Body of pancreas (tissue), 4 donors: ENCODE data around the gene FBXW8. TPM values are rescaled to one million over a fixed set of nuclear protein-coding genes. Genes with fewer than 3 reads are reported as not detected.

Source experiments
- ATAC-seq: fragments of 150-250 bp; one replicate; pipeline ENCODE4 v1.9.1; 2016
- DNase-seq, 4 donors: peaks; one replicate each; pipeline ENCODE4 v3.0.0-alpha.2; 2019
- H3K27ac ChIP-seq, 4 donors: fragments of 200-600 bp; sonication (generic); 1 replicate in 3 of 4; 2 replicates in 1 of 4; pipeline versions ENCODE4 v1.5.1 to v1.6.1; 2016 to 2019; ENCODE audit warnings: mild to moderate bottlenecking in 1 of 4, mixed read lengths in 1 of 4, moderate library complexity in 1 of 4
- H3K27me3 ChIP-seq, 2 donors: fragments of 200-600 bp; sonication (generic); one replicate each; pipeline ENCODE4 v1.6.0; 2016; ENCODE audit warnings: mild to moderate bottlenecking in 1 of 2
- H3K36me3 ChIP-seq, 2 donors: fragments of 200-600 bp; sonication (generic); replicated peaks in 1 of 2; 2 replicates each; pipeline ENCODE4 v1.5.1; 2016; ENCODE audit warnings: low read depth in 2 of 2; ENCODE audit not compliant: insufficient read depth in 1 of 2
- H3K4me1 ChIP-seq: fragments of 200-600 bp; sonication (generic); one replicate; pipeline ENCODE4 v1.6.0; 2016
- H3K4me3 ChIP-seq, 2 donors: fragments of 200-600 bp; sonication (generic); 1 replicate in 1 of 2; 2 replicates in 1 of 2; pipeline ENCODE4 v1.5.1; 2016 to 2019
- H3K9me3 ChIP-seq, 3 donors: fragments of 200-600 bp; sonication (generic); 1 replicate in 2 of 3; 2 replicates in 1 of 3; pipeline ENCODE4 v1.5.1; 2016
- POLR2A ChIP-seq, 3 donors: fragments of 450-650 bp; IDR thresholded peaks; one replicate each; pipeline ENCODE4 v1.6.1; 2016; ENCODE audit warnings: antibody characterized with exemption in 3 of 3, mild to moderate bottlenecking in 2 of 3
- WGBS, 2 donors: methylation state at CpG; one replicate each; pipeline ENCODE4 v1.1.5; 2017; 5-methylcytosine and 5-hydroxymethylcytosine counted together
- intact Hi-C: fragments of 100-400 bp; cut with DNase I; formaldehyde crosslinking; loops from one replicate; pipeline ENCODE4 v1.15.1; 2023
- total RNA-seq, 2 donors: library from RNA; depleted of rRNA; stranded (reverse); fragments of >200 nt; gene quantifications; one replicate each; pipeline ENCODE4 v1.1.0, GENCODE V29; 2016
- TF ChIP-seq, protein P1 (sequence below), 7 experiments: fragments of 450-650 bp in 4 of 7; fragments of 200-600 bp in 3 of 7; sonication (generic) in 3 of 7; IDR thresholded peaks; one replicate each; pipeline ENCODE4 v1.5.1; 2016 to 2019; ENCODE audit warnings: antibody characterized with exemption in 7 of 7

Gene FBXW8
- total RNA-seq, 2 donors from 2014 or later = 12.7 to 35.3 TPM

DNA sequence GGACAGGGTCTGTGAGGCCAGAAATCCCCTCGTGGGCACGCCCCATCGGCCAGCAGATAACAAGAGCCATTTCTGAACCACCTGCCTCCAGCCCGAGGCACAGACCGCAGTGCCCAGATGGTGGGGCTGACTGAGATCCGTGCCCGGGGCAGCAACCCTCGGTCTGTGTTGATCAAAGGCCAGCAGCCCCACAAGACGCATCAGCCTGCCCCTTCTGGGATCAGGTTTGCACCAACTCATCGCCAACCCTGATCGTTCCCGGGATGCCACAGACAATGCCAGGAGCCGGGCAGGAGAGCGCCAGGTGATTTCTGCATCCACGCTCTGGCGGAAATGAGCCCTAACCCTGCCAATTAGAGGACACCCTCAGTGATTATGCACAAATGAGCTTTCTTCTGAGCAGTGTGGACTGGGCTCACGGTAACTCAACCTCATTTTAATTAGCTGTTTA is 124.0 kb downstream of the FBXW8 start:
- TF ChIP-seq POLR2A (IDR thresholded peaks at IDR 0.05) = no peak
- TF ChIP-seq, protein P1, sequence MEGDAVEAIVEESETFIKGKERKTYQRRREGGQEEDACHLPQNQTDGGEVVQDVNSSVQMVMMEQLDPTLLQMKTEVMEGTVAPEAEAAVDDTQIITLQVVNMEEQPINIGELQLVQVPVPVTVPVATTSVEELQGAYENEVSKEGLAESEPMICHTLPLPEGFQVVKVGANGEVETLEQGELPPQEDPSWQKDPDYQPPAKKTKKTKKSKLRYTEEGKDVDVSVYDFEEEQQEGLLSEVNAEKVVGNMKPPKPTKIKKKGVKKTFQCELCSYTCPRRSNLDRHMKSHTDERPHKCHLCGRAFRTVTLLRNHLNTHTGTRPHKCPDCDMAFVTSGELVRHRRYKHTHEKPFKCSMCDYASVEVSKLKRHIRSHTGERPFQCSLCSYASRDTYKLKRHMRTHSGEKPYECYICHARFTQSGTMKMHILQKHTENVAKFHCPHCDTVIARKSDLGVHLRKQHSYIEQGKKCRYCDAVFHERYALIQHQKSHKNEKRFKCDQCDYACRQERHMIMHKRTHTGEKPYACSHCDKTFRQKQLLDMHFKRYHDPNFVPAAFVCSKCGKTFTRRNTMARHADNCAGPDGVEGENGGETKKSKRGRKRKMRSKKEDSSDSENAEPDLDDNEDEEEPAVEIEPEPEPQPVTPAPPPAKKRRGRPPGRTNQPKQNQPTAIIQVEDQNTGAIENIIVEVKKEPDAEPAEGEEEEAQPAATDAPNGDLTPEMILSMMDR (IDR thresholded peaks at IDR 0.05) = no peak
- H3K27ac ChIP-seq = peak overlapping the region; percentile 80 to 86 (median 82)
- 44 to 60% methylated on average over 13 to 17 of the region's 17 CpGs for WGBS, 2 donors
- DNase-seq = peak in 1 of 4 donors; percentile 24
- ATAC-seq = no peak
- H3K36me3 ChIP-seq = no peaks in the 10 kb centered on the region
- no peaks in the 10 kb centered on the region for H3K9me3 ChIP-seq
- intact Hi-C loops = no loop called here
- H3K27me3 ChIP-seq = no peaks in the 10 kb centered on the region
- peaks cover 57% of the 10 kb centered on the region for H3K4me1 ChIP-seq
- H3K4me3 ChIP-seq = no peak overlapping the region

DNA sequence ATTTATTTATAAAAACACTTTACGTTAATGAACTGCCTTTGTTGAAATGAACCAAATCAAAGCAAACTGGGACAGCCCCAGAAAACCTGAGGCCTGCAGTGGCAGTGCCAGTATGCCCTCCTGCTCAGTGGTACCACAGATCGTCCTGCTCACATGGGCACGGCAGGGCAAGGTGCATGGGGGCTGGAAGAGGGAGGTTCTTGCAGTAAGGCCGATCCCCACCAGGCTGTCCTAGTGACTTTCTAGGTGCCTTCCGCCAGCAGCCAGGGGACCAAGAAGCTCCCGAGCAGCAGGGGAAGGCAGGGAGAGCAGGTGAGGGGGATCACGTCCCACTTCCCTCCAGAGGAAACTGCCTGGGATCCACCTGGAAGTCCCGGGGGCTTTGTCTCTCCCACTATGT is 124.5 kb downstream of the FBXW8 start:
- no peak for TF ChIP-seq POLR2A (IDR thresholded peaks at IDR 0.05)
- TF ChIP-seq, protein P1 (IDR thresholded peaks at IDR 0.05) = no peak
- Histone ChIP-seq H3K9me3 (no peaks in the 10 kb centered on the region), H3K27ac (peak overlapping the region; percentile 80 to 86 (median 82)), H3K4me1 (peaks cover 51% of the 10 kb centered on the region), H3K36me3 (no peaks in the 10 kb centered on the region), H3K27me3 (no peaks in the 10 kb centered on the region), H3K4me3 (no peak overlapping the region)
- intact Hi-C loops = no loop called here
- no peak for ATAC-seq
- DNase-seq = no peak
- WGBS, 2 donors = 66 to 74% methylated on average over 7 to 8 of the region's 8 CpGs

DNA sequence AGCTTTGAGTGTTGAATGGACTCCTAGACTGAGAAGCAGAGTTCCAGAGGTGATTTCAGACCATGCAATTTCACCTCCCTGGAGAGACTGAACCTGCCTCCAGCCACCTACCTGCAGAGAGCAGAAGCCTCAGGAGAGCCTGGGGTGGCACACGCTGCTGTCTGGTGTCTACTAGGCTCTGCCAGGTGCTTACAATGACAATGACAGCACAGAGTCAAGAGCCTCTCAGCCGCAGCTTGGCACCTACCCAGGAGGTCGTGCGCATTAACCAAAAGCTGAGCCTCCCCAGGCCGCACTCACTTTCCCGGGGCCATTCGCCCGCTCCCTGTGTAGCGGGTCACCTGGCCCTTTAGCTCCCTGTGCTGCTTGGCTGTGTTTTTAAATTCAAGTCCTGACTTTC is 125.3 kb downstream of the FBXW8 start:
- DNase-seq (peak in 1 of 4 donors; percentile 35), ATAC-seq (no peak)
- peaks cover 44% of the 10 kb centered on the region for H3K4me1 ChIP-seq
- H3K9me3 ChIP-seq = no peaks in the 10 kb centered on the region
- TF ChIP-seq POLR2A (IDR thresholded peaks at IDR 0.05) = no peak
- TF ChIP-seq, protein P1 (IDR thresholded peaks at IDR 0.05) = no peak
- intact Hi-C loops = no loop called here
- no peaks in the 10 kb centered on the region for H3K27me3 ChIP-seq
- H3K27ac ChIP-seq = no peak overlapping the region
- H3K36me3 ChIP-seq = no peaks in the 10 kb centered on the region
- WGBS, 2 donors = 79 to 82% methylated on average over 6 to 9 of the region's 9 CpGs
- H3K4me3 ChIP-seq = no peak overlapping the region

GRCh38 chr12:117036547-117036946 is 125.8 kb downstream of the FBXW8 start:
- intact Hi-C loops = no loop called here
- Histone ChIP-seq H3K4me1 (peaks cover 38% of the 10 kb centered on the region), H3K36me3 (no peaks in the 10 kb centered on the region), H3K9me3 (no peaks in the 10 kb centered on the region), H3K27me3 (no peaks in the 10 kb centered on the region), H3K27ac (no peak overlapping the region), H3K4me3 (no peak overlapping the region)
- DNase-seq (peak in 1 of 4 donors; percentile 4), ATAC-seq (no peak)
- no peak for TF ChIP-seq POLR2A (IDR thresholded peaks at IDR 0.05)
- TF ChIP-seq, protein P1 (IDR thresholded peaks at IDR 0.05) = no peak
- WGBS, 2 donors = 86 to 89% methylated on average over 12 of the region's 13 CpGs

GRCh38 chr12:117037289-117038022 is 126.7 kb downstream of the FBXW8 start:
- WGBS, 2 donors = 73 to 87% methylated on average over 22 of the region's 22 CpGs
- H3K36me3 ChIP-seq = no peaks in the 10 kb centered on the region
- DNase-seq = peak in 1 of 4 donors; percentile 24
- no peak overlapping the region for H3K27ac ChIP-seq
- intact Hi-C loops = no loop called here
- peaks cover 30% of the 10 kb centered on the region for H3K4me1 ChIP-seq
- no peak for TF ChIP-seq POLR2A (IDR thresholded peaks at IDR 0.05)
- TF ChIP-seq, protein P1 (IDR thresholded peaks at IDR 0.05) = no peak
- no peaks in the 10 kb centered on the region for H3K9me3 ChIP-seq
- no peak for ATAC-seq
- H3K4me3 ChIP-seq = no peak overlapping the region
- H3K27me3 ChIP-seq = no peaks in the 10 kb centered on the region
